Ovary (tissue), 9 donors: Measurements from ENCODE around the gene SCARB2. TPM values are rescaled to one million over a fixed set of nuclear protein-coding genes. Genes with fewer than 3 reads are reported as not detected.

Experiments
- DNase-seq, 5 donors: peaks; one replicate each; pipeline ENCODE4 v3.0.0-alpha.2; 2019 to 2020
- H3K27ac ChIP-seq, 2 donors: fragments of 200-600 bp; one replicate each; pipeline versions ENCODE4 v1.5.1 to v1.8.0; 2019 to 2022
- H3K27me3 ChIP-seq: fragments of 200-600 bp; one replicate; pipeline ENCODE4 v1.8.0; 2022
- H3K36me3 ChIP-seq: fragments of 200-600 bp; sonication (generic); one replicate; pipeline ENCODE4 v1.5.1; 2019
- H3K4me1 ChIP-seq: one replicate; pipeline ENCODE4 v1.8.1; 2013; ENCODE audit warnings: mild to moderate bottlenecking, moderate library complexity; ENCODE audit not compliant: insufficient read depth
- H3K4me3 ChIP-seq: fragments of 200-600 bp; sonication (generic); one replicate; pipeline ENCODE4 v1.5.1; 2017
- H3K9me3 ChIP-seq, 2 donors: fragments of 200-600 bp in 1 of 2; sonication (generic) in 1 of 2; one replicate each; pipeline versions ENCODE4 v1.5.1 to v1.8.1; 2013 to 2019; ENCODE audit warnings: mild to moderate bottlenecking in 1 of 2, moderate library complexity in 1 of 2
- EP300 ChIP-seq: sonication (generic); formaldehyde crosslinking; IDR thresholded peaks from one replicate; pipeline ENCODE4 v1.6.1; 2017; ENCODE audit warnings: antibody characterized with exemption
- POLR2A ChIP-seq: fragments of 450-650 bp; IDR thresholded peaks from one replicate; pipeline ENCODE4 v1.6.1; 2017; ENCODE audit warnings: antibody characterized with exemption, mild to moderate bottlenecking, moderate library complexity
- WGBS, 3 donors: extraction: QIAGEN DNeasy Blood & Tissue Kit in 1 of 3; methylation state at CpG; one replicate each; pipeline versions ENCODE4 v1.1.5 to v1.1.7; 2013 to 2017; 5-methylcytosine and 5-hydroxymethylcytosine counted together
- intact Hi-C, 4 donors: fragments of 100-400 bp; cut with DNase I; formaldehyde crosslinking; loops; one replicate each; pipeline versions ENCODE4 v1.11.0 to v1.15.1; 2022 to 2023
- polyA plus RNA-seq, 2 donors: library from polyadenylated mRNA; stranded (reverse); fragments of 200-250 nt in 1 of 2; fragments of 350-450 nt in 1 of 2; fragmentation: Illumina TruSeq in 1 of 2; extraction: RNeasy Lipid Tissue Mini Kit (QIAGEN cat#74804) in 1 of 2; gene quantifications; one replicate each; pipeline ENCODE4 v1.2.3, GENCODE V29; 2013 to 2014
- total RNA-seq, 7 donors: library from RNA; depleted of rRNA in 2 of 7; stranded (reverse); fragments of >200 nt in 2 of 7; fragmentation: NEBNext Ultra II Directional in 3 of 7; extraction: Animal tissue kit (Norgen Biotek cat#: 25700) in 3 of 7; gene quantifications; one replicate each; pipeline versions ENCODE4 v1.1.0 to v1.2.4, GENCODE V29; 2016 to 2023
- TF ChIP-seq, protein P1 (sequence below), 3 donors: fragments of 450-650 bp in 2 of 3; fragments of 200-600 bp in 1 of 3; IDR thresholded peaks; one replicate each; pipeline versions ENCODE4 v1.5.1 to v1.8.0; 2016 to 2022; ENCODE audit warnings: antibody characterized with exemption in 3 of 3, mild to moderate bottlenecking in 1 of 3
- donor health status: DM: no; HTN: no; CAD: no; lungs with moderate emphysema.
- donor health status: DM: no; HTN: no; CAD: no.
- donor health status: Bipolar disorder and iron deficiency.
- donor health status: DM: yes; HTN: yes; CAD: no.
- donor health status: DM: no; HTN: no; CAD: no.
- donor health status: DM: yes; HTN: yes; CAD: no.

SCARB2 gene
- total and polyA plus RNA-seq, 9 donors, result 83.1 to 239 (median 132) TPM

GRCh38 chr4:76211769-76212708, 1.6 kb downstream of the SCARB2 start:
- H3K4me1 ChIP-seq, result peaks cover 17% of the 10 kb centered on the region
- DNase-seq, result no peak
- no peaks in the 10 kb centered on the region for H3K36me3 ChIP-seq
- no peaks in the 10 kb centered on the region for H3K27me3 ChIP-seq
- H3K9me3 ChIP-seq, result no peaks in the 10 kb centered on the region
- peak overlapping the region; percentile 92 for H3K4me3 ChIP-seq
- intact Hi-C loops, result no loop called here
- no peak for TF ChIP-seq EP300
- no peak for TF ChIP-seq POLR2A
- TF ChIP-seq, protein P1, sequence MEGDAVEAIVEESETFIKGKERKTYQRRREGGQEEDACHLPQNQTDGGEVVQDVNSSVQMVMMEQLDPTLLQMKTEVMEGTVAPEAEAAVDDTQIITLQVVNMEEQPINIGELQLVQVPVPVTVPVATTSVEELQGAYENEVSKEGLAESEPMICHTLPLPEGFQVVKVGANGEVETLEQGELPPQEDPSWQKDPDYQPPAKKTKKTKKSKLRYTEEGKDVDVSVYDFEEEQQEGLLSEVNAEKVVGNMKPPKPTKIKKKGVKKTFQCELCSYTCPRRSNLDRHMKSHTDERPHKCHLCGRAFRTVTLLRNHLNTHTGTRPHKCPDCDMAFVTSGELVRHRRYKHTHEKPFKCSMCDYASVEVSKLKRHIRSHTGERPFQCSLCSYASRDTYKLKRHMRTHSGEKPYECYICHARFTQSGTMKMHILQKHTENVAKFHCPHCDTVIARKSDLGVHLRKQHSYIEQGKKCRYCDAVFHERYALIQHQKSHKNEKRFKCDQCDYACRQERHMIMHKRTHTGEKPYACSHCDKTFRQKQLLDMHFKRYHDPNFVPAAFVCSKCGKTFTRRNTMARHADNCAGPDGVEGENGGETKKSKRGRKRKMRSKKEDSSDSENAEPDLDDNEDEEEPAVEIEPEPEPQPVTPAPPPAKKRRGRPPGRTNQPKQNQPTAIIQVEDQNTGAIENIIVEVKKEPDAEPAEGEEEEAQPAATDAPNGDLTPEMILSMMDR (IDR thresholded peaks at IDR 0.05), result no peak
- H3K27ac ChIP-seq, result peak overlapping the region; percentile 74 to 95
- 9 to 21% (median 10%) methylated on average over 6 of the region's 6 CpGs for WGBS, 3 donors

GRCh38 chr4:76210452-76210851, 3.2 kb downstream of the SCARB2 start:
- Histone ChIP-seq H3K9me3 (no peaks in the 10 kb centered on the region), H3K27ac (peak overlapping the region; percentile 18 to 22), H3K4me3 (no peak overlapping the region), H3K4me1 (peaks cover 17% of the 10 kb centered on the region), H3K27me3 (no peaks in the 10 kb centered on the region), H3K36me3 (no peaks in the 10 kb centered on the region)
- TF ChIP-seq POLR2A (no peak), EP300 (no peak)
- TF ChIP-seq, protein P1 (IDR thresholded peaks at IDR 0.05), result no peak
- WGBS, 3 donors, result 31 to 43% (median 37%) methylated on average over 4 of the region's 4 CpGs
- intact Hi-C loops, result no loop called here
- no peak for DNase-seq

DNA sequence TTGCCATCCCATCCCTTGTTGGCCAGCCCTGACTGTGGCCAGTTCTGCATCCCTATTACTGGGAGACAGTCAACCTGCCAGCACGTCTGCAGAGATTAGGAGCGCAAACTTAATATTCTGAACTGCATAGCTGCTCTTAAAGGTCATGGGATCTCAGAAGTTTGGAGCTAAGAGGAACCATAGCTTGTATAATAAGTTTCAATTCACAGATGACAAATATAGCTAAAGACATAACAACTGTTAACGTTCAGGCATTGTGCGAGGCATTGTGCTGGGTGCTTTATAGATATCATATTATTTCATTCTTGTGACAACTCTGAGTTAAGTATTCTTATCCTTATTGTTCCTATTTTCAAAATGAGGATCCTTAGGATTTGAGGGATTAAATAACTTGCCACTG, 3.7 kb downstream of the SCARB2 start:
- intact Hi-C loops, result no loop called here
- Histone ChIP-seq H3K9me3 (no peaks in the 10 kb centered on the region), H3K4me3 (no peak overlapping the region), H3K36me3 (no peaks in the 10 kb centered on the region), H3K27me3 (no peaks in the 10 kb centered on the region), H3K27ac (peak overlapping the region; percentile 18 to 22), H3K4me1 (peaks cover 19% of the 10 kb centered on the region)
- TF ChIP-seq, protein P1 (IDR thresholded peaks at IDR 0.05), result no peak
- TF ChIP-seq POLR2A, result no peak
- no peak for TF ChIP-seq EP300
- DNase-seq, result no peak
- WGBS, 3 donors, result 68 to 75% (median 74%) methylated on average over 4 of the region's 4 CpGs

DNA sequence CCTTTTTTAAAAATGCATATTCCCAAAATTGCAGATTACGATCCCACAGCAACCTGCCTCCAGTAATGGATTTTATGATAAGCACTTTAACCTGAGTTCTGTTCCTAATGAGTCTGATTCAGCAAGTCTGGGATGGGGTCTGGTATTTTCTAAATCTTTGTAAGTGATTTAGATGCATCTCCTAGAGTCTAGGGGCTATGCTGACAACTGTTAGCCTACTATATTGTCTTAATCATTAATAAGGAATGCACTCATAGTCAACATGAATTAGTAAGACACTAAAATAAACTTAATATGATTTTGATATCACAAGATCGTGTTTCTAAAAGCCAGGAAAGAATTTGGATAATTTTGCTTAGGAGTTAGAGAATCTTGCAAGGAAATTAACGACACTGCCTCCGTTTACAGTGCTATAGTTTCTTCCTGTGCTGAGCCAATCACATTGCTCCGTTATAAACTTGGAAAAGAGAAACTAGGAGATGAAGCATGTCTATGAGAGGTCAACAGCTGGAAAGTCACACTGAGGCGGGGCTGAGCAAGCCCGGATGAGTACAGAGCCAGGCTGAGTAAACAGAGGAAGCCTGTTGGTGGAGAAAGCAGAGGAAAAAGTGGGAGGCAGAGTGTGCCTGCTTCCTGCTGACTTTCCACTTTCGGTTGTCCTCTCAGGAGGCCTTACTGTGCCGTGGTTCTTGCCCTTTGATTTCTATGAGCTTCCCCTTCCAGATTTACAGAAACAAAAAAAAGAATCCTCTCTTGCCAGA, 5.4 kb downstream of the SCARB2 start:
- Histone ChIP-seq H3K9me3 (no peaks in the 10 kb centered on the region), H3K4me3 (no peak overlapping the region), H3K4me1 (peaks cover 19% of the 10 kb centered on the region), H3K27me3 (no peaks in the 10 kb centered on the region), H3K36me3 (no peaks in the 10 kb centered on the region), H3K27ac (peak overlapping the region; percentile 73 to 79)
- TF ChIP-seq, protein P1 (IDR thresholded peaks at IDR 0.05), result no peak
- TF ChIP-seq EP300 (no peak), POLR2A (no peak)
- DNase-seq, result peak; percentile 73 to 84 (median 78)
- 8 to 12% (median 9%) methylated on average over 9 of the region's 9 CpGs for WGBS, 3 donors
- intact Hi-C loops, result no loop called here
